GM19324 (cell line): ENCODE results near the gene CEBPA.

Experiments
- ATAC-seq: cut with Tn5 transposase; IDR thresholded peaks from one replicate; pipeline ENCODE4 v1.9.1; 2021; ENCODE audit warnings: mild to moderate bottlenecking, moderate library complexity; ENCODE audit not compliant: unreplicated experiment, low FRiP score

The CEBPA gene

DNA sequence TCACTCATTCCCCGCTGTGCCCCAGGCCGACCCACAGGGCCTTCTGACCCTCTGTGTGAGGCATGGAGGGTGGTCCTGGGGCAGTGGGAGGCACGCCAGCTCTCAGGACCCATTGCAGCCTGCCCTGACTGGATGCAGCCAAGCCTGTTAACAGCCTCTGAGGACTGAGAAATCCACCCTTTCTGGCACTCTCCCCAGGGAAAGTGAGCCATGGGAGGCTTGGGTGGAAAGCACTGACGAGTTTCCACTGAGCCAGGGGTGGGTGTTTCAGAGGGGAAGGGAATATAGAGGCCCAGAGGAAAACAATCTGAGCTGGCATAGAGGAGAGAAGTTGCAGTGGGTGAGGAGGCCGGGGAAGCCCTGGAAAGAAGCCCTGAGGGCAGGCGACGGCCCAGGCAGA is 46.1 kb downstream of the CEBPA start:
- no peak for ATAC-seq

DNA sequence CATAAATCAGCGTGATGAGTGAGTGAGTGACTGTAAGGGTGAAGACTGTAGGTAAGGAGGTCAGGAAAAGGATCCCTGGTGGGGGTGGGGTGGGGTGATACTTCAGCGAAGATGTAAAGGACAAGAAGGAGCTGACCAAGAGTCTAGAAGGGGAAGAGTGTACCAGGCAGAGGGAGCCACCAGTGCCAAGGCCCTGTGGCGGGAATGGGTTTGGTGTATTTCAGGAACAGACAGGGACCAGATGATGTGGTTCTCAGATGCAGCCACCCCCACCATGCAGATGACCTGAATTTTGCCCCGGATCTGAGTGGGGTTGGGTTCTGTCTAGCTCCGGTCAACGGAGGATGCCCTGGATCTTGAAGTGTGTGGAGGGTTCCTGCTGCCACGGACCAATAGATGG is 46.6 kb downstream of the CEBPA start:
- no peak for ATAC-seq

DNA sequence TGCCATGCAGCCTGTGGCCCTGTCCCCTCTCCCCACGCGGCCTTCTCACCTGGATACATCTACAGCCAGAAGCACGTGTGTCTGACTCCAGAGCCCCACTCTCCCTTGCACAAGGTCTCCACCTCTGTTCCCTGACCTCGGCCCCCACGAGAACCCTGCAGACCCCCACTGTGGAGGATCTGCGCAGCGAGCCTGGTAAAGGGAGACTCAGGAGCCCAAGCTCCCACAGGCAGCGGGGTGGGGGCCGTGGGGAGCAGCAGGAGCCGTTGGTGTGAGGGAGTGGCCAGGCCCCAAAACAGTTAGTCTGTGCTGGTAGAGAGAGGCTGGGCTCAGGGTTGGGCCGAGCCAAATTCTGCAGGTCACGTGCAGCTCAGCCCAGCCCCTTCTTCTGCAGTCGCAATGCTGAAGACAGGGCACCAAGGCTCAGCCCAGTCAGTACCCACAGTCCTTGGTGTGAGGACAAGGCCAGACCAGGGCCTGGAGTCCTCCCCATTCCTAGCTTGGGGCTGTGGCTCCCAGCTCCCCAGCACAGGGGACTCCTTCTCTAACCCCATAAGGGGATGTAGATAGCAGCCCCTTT is 48.0 kb downstream of the CEBPA start:
- no peak for ATAC-seq

DNA sequence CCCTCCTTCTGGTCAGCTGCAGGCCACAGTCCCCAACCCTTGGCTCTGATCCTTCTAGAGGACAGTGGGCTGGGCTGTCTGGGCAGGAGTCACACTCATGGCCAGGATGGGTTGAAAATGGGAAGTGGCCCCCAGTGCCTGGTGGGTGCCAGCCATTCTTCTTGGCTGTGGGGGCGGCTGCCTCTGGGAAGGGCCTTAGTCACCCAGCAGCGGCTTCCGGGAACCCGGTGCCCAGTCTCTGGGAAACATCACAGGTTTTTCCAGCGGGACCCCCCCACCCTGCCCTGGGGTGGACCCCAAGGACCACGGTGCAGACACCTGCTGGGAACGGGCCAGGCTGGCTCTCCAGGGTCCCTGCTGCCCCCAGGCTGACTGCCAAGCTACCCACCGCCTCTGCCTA is 49.4 kb downstream of the CEBPA start:
- ATAC-seq, result no peak

DNA sequence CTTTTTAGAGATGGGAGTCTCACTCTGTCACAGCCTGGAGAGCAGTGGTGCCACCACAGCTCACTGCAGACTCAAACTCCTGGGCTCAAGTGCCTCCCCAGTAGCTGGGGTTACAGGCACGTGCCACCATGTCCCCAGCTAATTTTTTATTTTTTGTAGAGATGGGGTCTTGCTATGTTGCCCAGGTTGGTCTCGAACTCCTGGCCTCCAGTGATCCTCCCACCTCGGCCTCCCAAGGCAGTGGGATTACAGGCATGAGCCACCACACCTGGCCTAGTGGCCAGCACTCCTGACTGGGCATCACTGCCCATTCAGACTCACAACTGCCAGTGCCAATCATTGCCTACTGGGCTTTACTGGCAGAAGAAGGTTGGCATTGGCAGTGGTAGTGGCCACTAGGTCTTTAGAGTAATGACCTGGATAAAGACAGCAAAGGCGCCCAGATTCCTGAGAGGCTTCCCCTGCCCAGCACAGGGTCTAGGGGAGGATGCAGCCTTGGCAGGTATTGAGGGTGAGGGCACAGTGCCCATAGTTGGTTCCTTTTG is 49.8 kb downstream of the CEBPA start:
- ATAC-seq, result no peak

DNA sequence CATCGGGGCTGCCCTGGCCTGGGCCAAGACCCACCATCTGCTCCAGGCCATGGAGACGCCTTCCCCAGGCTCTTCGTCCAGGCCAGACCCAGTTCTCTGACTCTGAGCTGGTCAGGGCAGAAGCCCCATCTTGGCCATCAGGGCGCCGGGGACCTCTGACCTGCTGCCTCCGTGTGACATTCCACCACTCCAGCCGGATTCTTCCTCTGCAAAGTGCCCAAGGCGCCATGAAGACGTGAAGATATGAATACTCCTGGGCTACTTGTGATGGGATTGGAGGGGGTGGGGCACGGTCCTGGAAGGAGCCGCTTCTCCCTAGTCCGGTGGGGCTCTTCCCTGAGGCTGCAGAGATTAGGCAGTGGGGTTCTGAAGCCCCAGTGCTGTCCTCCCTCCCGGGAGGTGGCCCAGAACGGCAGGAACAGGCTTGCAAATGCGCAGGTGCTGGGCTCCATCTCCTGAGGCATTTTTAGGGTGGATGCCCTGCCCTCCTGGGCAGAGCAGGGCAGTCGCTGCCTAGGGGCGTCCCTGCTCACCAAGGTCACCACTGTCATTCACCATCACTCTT is 50.7 kb downstream of the CEBPA start:
- ATAC-seq, result no peak

DNA sequence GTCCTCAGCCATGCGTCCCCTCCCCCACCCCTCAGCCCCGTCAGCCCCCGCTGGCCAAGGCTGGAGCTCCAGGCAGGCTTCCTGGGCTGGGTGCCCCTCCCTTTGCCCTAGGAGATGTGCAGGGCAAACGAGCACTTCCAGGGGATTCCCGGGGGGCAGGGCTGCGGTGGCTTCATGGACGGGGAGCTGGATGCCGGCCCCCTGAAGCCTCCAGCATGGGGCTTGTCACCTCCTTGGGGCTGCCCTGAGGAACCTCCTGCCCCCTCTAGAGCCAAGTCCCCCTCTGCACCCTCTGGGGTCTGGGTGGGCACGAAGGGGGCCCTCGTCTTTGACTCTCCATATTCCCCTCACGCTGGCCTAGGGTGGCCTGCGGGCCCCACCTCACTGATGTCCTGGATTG is 51.3 kb downstream of the CEBPA start:
- no peak for ATAC-seq

DNA sequence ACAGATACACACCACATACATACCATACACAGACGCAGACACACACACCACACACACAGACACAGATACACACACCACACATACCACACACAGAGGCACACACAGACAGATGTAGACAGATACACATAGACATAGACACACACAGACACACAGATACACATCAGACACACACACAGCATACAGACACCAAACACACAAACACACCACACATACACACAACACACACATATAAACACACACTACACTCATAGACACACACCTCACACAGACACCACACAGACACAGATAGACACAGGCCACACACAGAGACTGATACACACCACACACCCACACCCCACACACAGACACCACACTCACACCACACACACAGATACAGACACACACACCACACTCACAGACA is 51.8 kb downstream of the CEBPA start:
- ATAC-seq, result no peak
